Activated B cell treated with CpG ODN at 0.5 μM for 24 hours (primary cell): ENCODE measurements around the gene PNKD. TPM values are rescaled to one million over a fixed set of nuclear protein-coding genes. Genes with fewer than 3 reads are reported as not detected.

Source experiments
- ATAC-seq: fragments of 200-7000 bp; cut with Tn5 transposase; one replicate; pipeline ENCODE4 v1.10.0; 2021; ENCODE audit warnings: low read depth, mild to moderate bottlenecking, moderate library complexity
- CTCF ChIA-PET: fragments of 350-600 bp; sonication (Branson Sonifier 250); formaldehyde crosslinking; loops from one replicate; lab custom pipeline; 2021; ENCODE audit warnings: antibody characterized with exemption; lab: Charles Lee
- POLR2A ChIA-PET: fragments of 350-600 bp; sonication (Branson Sonifier 250); formaldehyde crosslinking; loops from one replicate; lab custom pipeline; 2021; ENCODE audit warnings: antibody characterized with exemption; lab: Charles Lee
- DNase-seq: peaks from one replicate; pipeline ENCODE4 v3.0.0; 2022
- H3K27ac Mint-ChIP-seq: one replicate; pipeline ENCODE4 v1.8.0; 2020; ENCODE audit warnings: mixed read lengths
- H3K27me3 Mint-ChIP-seq: one replicate; pipeline ENCODE4 v1.8.0; 2021; ENCODE audit warnings: mixed read lengths
- H3K36me3 Mint-ChIP-seq: one replicate; pipeline ENCODE4 v1.8.0; 2021; ENCODE audit warnings: low read depth, mixed read lengths
- H3K4me1 Mint-ChIP-seq: one replicate; pipeline ENCODE4 v1.8.0; 2021; ENCODE audit warnings: mixed read lengths
- H3K4me3 Mint-ChIP-seq: one replicate; pipeline ENCODE4 v1.8.0; 2020; ENCODE audit warnings: mild to moderate bottlenecking, mixed read lengths
- H3K9me3 Mint-ChIP-seq: one replicate; pipeline ENCODE4 v1.8.0; 2020; ENCODE audit warnings: mixed read lengths
- intact Hi-C: fragments of 100-400 bp; cut with micrococcal nuclease; formaldehyde crosslinking; loops from one replicate; pipeline ENCODE4 v1.15.1; 2024
- total RNA-seq: library from RNA; stranded (reverse); gene quantifications from 2 replicates; pipeline ENCODE4 v1.2.3, GENCODE V29; 2022
- TF ChIP-seq, protein P1 (sequence below): fragments of 200-600 bp; IDR thresholded peaks from one replicate; pipeline ENCODE4 v1.8.0; 2022; ENCODE audit warnings: antibody characterized with exemption, mild to moderate bottlenecking

The PNKD gene
- total RNA-seq, 1 donor from 2014 or later: 21.0 TPM

DNA sequence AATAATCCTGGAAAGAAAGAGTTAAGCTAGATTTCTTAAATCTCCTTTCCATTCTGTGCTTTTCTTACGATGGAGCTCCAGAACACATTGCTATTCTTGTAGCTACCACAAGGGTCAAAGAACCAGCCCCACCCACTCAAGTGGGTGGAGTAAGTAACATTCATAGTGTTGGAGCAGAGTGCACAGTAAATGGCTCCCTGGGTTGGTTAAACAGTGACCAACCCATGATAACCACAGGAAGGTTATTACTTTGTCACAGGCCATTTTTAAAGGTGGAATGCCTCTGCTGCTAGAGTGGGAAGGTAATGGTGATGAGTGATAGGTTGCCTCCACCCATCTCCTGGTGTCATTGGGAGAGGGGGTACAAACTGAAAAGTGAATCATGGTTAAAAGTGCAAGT is 39.4 kb upstream of the PNKD start:
- peaks cover 86% of the 10 kb centered on the region for H3K36me3 Mint-ChIP-seq
- H3K27me3 Mint-ChIP-seq: no peaks in the 10 kb centered on the region
- peaks cover 51% of the 10 kb centered on the region for H3K4me1 Mint-ChIP-seq
- DNase-seq: no peak
- peak overlapping the region; percentile 78 for H3K27ac Mint-ChIP-seq
- ATAC-seq: peak; percentile 43
- ChIA-PET CTCF (interaction anchor here (1.1 to 3.3 kb wide), 3 partner anchors 11 to 27 kb away, joined by 3 to 23 read pairs (median 21); no protein-coding TSS in a partner anchor), POLR2A (interaction anchor here (0.6 to 10.1 kb wide), 4 partner anchors 13 to 26 kb away, joined by 3 to 211 read pairs (median 18); partner anchors contain the start of gene ARPC2)
- no peaks in the 10 kb centered on the region for H3K9me3 Mint-ChIP-seq
- TF ChIP-seq, protein P1, sequence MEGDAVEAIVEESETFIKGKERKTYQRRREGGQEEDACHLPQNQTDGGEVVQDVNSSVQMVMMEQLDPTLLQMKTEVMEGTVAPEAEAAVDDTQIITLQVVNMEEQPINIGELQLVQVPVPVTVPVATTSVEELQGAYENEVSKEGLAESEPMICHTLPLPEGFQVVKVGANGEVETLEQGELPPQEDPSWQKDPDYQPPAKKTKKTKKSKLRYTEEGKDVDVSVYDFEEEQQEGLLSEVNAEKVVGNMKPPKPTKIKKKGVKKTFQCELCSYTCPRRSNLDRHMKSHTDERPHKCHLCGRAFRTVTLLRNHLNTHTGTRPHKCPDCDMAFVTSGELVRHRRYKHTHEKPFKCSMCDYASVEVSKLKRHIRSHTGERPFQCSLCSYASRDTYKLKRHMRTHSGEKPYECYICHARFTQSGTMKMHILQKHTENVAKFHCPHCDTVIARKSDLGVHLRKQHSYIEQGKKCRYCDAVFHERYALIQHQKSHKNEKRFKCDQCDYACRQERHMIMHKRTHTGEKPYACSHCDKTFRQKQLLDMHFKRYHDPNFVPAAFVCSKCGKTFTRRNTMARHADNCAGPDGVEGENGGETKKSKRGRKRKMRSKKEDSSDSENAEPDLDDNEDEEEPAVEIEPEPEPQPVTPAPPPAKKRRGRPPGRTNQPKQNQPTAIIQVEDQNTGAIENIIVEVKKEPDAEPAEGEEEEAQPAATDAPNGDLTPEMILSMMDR: no peak
- intact Hi-C loops: no loop called here
- no peak overlapping the region for H3K4me3 Mint-ChIP-seq

DNA sequence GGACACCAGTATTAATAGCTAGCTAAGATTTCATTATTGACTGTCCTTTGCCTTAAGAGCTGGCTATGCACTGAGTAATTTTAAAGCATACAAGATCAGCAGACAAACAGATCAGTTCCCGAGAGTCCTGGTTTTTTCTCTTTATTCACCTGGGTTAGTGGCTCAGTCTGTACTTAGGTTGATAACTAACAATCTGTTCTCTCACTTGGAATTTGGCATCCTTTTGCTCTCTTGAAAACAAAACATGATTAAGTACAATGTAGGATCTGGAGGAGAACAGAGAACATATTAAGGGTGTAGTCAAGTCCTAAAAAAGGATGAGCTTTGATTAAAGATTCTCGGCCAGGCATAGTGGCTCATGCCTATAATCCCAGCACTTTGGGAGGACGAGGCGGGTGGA is 36.8 kb upstream of the PNKD start:
- intact Hi-C loops: no loop called here

DNA sequence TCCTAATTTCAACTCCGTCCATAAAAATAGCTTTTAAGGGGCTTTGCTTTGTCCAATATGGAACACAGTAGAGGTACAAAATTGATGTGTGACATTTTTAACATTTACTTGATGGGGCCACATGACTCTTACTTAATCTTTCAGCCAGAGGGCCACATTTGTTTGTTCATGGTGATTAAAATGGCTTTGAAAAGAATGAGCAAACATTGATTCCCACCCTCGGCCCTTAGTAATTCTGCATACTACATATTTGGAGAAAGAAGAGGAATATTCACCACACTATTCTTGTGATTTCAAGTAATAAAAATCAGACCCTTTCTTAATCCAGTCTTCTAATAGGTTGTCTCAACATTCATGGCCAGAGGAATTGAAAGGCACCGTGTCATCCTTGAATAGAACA is 35.8 kb upstream of the PNKD start:
- no peaks in the 10 kb centered on the region for H3K27me3 Mint-ChIP-seq
- H3K9me3 Mint-ChIP-seq: no peaks in the 10 kb centered on the region
- H3K4me1 Mint-ChIP-seq: peaks cover 21% of the 10 kb centered on the region
- peaks cover 88% of the 10 kb centered on the region for H3K36me3 Mint-ChIP-seq
- TF ChIP-seq, protein P1: no peak
- intact Hi-C loops: no loop called here
- ChIA-PET POLR2A (interaction anchor here (1.2 to 10.1 kb wide), 2 partner anchors 11 to 17 kb away, joined by 3 to 211 read pairs; partner anchors contain the start of gene ARPC2), CTCF (no interaction called here)
- H3K27ac Mint-ChIP-seq: no peak overlapping the region
- H3K4me3 Mint-ChIP-seq: no peak overlapping the region
- DNase-seq (no peak), ATAC-seq (no peak)

More for the DNA sequence above, 36.8 kb upstream of the PNKD start:
- Mint-ChIP-seq H3K4me1 (peaks cover 29% of the 10 kb centered on the region), H3K36me3 (peaks cover 86% of the 10 kb centered on the region), H3K27ac (peak overlapping the region; percentile 9), H3K27me3 (no peaks in the 10 kb centered on the region), H3K4me3 (no peak overlapping the region), H3K9me3 (no peaks in the 10 kb centered on the region)
- ChIA-PET POLR2A (interaction anchor here (0.5 to 10.1 kb wide), 2 partner anchors 16 to 42 kb away, joined by 3 to 211 read pairs; partner anchors contain the start of gene ARPC2), CTCF (no interaction called here)
- TF ChIP-seq, protein P1: no peak
- ATAC-seq: no peak
- no peak for DNase-seq

DNA sequence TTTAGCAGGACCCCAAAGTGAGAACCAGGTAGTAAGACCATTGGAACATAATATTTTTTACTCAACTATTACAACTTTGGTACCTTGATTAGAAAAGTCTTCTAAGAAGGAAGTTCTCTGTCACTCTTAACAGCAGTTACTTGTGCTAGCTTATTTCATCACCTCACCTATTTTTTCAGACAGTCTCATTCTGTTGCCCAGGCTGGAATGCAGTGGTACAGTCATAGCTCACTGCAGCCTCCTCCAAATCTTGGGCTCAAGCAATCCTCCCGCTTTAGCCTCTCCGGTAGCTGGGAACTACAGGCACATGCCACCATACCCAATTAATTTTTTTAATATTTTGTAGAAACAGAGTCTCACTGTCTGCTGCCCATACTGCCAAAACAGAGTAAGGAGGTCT is 35.3 kb upstream of the PNKD start:
- no peak overlapping the region for H3K27ac Mint-ChIP-seq
- no peaks in the 10 kb centered on the region for H3K27me3 Mint-ChIP-seq
- ChIA-PET CTCF (no interaction called here), POLR2A (interaction anchor here (1.2 to 10.1 kb wide), 2 partner anchors 10 to 17 kb away, joined by 3 to 211 read pairs; partner anchors contain the start of gene ARPC2)
- no peaks in the 10 kb centered on the region for H3K9me3 Mint-ChIP-seq
- DNase-seq (no peak), ATAC-seq (no peak)
- H3K4me3 Mint-ChIP-seq: no peak overlapping the region
- H3K36me3 Mint-ChIP-seq: peaks cover 90% of the 10 kb centered on the region
- peaks cover 17% of the 10 kb centered on the region for H3K4me1 Mint-ChIP-seq
- TF ChIP-seq, protein P1: no peak
- intact Hi-C loops: no loop called here

DNA sequence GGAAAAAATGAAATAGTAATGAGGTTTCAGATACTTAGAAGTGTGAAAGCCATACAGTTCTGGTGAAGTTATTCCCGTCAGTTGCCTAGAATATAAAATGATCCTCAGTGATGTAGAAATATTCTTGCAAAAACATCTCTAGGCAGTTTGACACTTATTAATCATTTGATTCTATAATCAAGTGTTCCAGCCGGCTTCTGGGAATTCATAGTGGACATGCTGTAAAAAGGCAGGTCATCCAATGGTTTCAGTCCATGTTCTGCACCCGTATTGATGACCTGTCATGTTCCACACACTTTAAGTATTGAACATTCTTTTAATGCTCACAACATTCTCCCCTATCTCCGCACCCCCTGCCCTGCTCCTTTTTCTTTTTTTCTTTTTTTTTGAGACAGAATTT is 33.5 kb upstream of the PNKD start:
- ChIA-PET CTCF (no interaction called here), POLR2A (interaction anchor here (0.6 to 0.7 kb wide), 2 partner anchors 11 to 21 kb away, joined by 3 read pairs; no protein-coding TSS in a partner anchor)
- no peak for ATAC-seq
- peaks cover 92% of the 10 kb centered on the region for H3K36me3 Mint-ChIP-seq
- intact Hi-C loops: no loop called here
- no peaks in the 10 kb centered on the region for H3K4me1 Mint-ChIP-seq
- TF ChIP-seq, protein P1: no peak
- H3K27me3 Mint-ChIP-seq: no peaks in the 10 kb centered on the region
- no peak overlapping the region for H3K4me3 Mint-ChIP-seq
- H3K27ac Mint-ChIP-seq: no peak overlapping the region
- DNase-seq: no peak
- H3K9me3 Mint-ChIP-seq: no peaks in the 10 kb centered on the region
